CD14-positive monocyte (primary cell): ENCODE data around the gene ABCA10. TPM values are rescaled to one million over a fixed set of nuclear protein-coding genes. Genes with fewer than 3 reads are reported as not detected.

Experiments used
- DNase-seq, 3 donors: peaks; one replicate each; pipeline ENCODE4 v3.0.0-alpha.2; 2011 to 2022
- H2AFZ ChIP-seq: 2 replicates; pipeline ENCODE4 v1.6.0; 2012; ENCODE audit warnings: mild to moderate bottlenecking, low read depth, low read length, inconsistent platforms; ENCODE audit not compliant: insufficient read depth, poor library complexity, severe bottlenecking
- H3K27ac ChIP-seq, 2 donors: 1 replicate in 1 of 2; 2 replicates in 1 of 2; pipeline ENCODE4 v1.5.1; 2012 to 2013; ENCODE audit warnings: low read length in 2 of 2, control low read depth in 1 of 2, inconsistent platforms in 1 of 2, low read depth in 1 of 2, mild to moderate bottlenecking in 1 of 2
- H3K27me3 ChIP-seq, 2 donors: one replicate each; pipeline versions ENCODE4 v1.6.0 to v1.6.1; 2011 to 2013; ENCODE audit warnings: low read length in 2 of 2; ENCODE audit not compliant: control insufficient read depth in 2 of 2, insufficient read depth in 2 of 2
- H3K36me3 ChIP-seq, 2 donors: replicated peaks in 1 of 2; 1 replicate in 1 of 2; 2 replicates in 1 of 2; pipeline versions ENCODE4 v1.5.1 to v1.6.1; 2012 to 2013; ENCODE audit warnings: low read length in 2 of 2, control low read depth in 1 of 2, inconsistent platforms in 1 of 2, mild to moderate bottlenecking in 1 of 2; ENCODE audit not compliant: insufficient read depth in 2 of 2, control insufficient read depth in 1 of 2
- H3K4me1 ChIP-seq, 2 donors: 1 replicate in 1 of 2; 2 replicates in 1 of 2; pipeline versions ENCODE4 v1.5.1 to v1.6.1; 2012 to 2013; ENCODE audit warnings: low read length in 2 of 2, control low read depth in 1 of 2, inconsistent platforms in 1 of 2, mild to moderate bottlenecking in 1 of 2, moderate library complexity in 1 of 2; ENCODE audit not compliant: insufficient read depth in 2 of 2, control insufficient read depth in 1 of 2
- H3K4me2 ChIP-seq: replicated peaks from 2 replicates; pipeline ENCODE3; 2012; ENCODE audit warnings: low read length, moderate library complexity, mild to moderate bottlenecking; ENCODE audit not compliant: poor library complexity, severe bottlenecking; ENCODE audit errors: extremely low read depth
- H3K4me3 ChIP-seq, 3 experiments: fragments of 200-600 bp in 1 of 3; sonication (generic) in 1 of 3; replicated peaks in 1 of 3; 1 replicate in 2 of 3; 2 replicates in 1 of 3; pipeline ENCODE4 v1.5.1; 2011 to 2013; ENCODE audit warnings: low read length in 3 of 3, mild to moderate bottlenecking in 3 of 3, control low read depth in 2 of 3, low read depth in 2 of 3, inconsistent platforms in 1 of 3, moderate library complexity in 1 of 3
- H3K79me2 ChIP-seq: 2 replicates; pipeline ENCODE4 v1.6.0; 2012; ENCODE audit warnings: mild to moderate bottlenecking, control low read depth, inconsistent platforms, low read length, moderate library complexity; ENCODE audit not compliant: insufficient read depth
- H3K9ac ChIP-seq: 2 replicates; pipeline ENCODE4 v1.6.0; 2017; ENCODE audit warnings: low read length, mild to moderate bottlenecking; ENCODE audit not compliant: insufficient read depth, poor library complexity, severe bottlenecking
- H3K9me3 ChIP-seq, 2 donors: replicated peaks in 1 of 2; 1 replicate in 1 of 2; 2 replicates in 1 of 2; pipeline versions ENCODE4 v1.5.1 to v1.6.1; 2012 to 2013; ENCODE audit warnings: low read length in 2 of 2, control low read depth in 1 of 2; ENCODE audit not compliant: control insufficient read depth in 1 of 2, insufficient read depth in 1 of 2
- H4K20me1 ChIP-seq: 2 replicates; pipeline ENCODE4 v1.6.0; 2012; ENCODE audit warnings: mild to moderate bottlenecking, low read length, control low read depth, moderate library complexity; ENCODE audit not compliant: insufficient read depth
- H3K27ac Mint-ChIP-seq, 7 donors: one replicate each; pipeline ENCODE4 v1.8.0; 2020; ENCODE audit warnings: mild to moderate bottlenecking in 7 of 7, mixed read lengths in 7 of 7, moderate library complexity in 6 of 7, inconsistent platforms in 2 of 7
- H3K27me3 Mint-ChIP-seq, 3 donors: one replicate each; pipeline ENCODE4 v1.8.0; 2021 to 2022; ENCODE audit warnings: low read depth in 3 of 3, mild to moderate bottlenecking in 3 of 3, mixed read lengths in 3 of 3, moderate library complexity in 3 of 3, inconsistent platforms in 1 of 3
- H3K36me3 Mint-ChIP-seq, 2 donors: one replicate each; pipeline ENCODE4 v1.8.0; 2020; ENCODE audit warnings: mixed read lengths in 2 of 2, inconsistent platforms in 1 of 2, mild to moderate bottlenecking in 1 of 2
- H3K4me1 Mint-ChIP-seq: one replicate; pipeline ENCODE4 v1.8.0; 2020; ENCODE audit warnings: mild to moderate bottlenecking, mixed read lengths
- H3K4me3 Mint-ChIP-seq, 2 donors: one replicate each; pipeline ENCODE4 v1.8.0; 2020; ENCODE audit warnings: mild to moderate bottlenecking in 2 of 2, mixed read lengths in 2 of 2, moderate library complexity in 1 of 2
- H3K9me3 Mint-ChIP-seq, 7 donors: one replicate each; pipeline ENCODE4 v1.8.0; 2020 to 2022; ENCODE audit warnings: mixed read lengths in 7 of 7, mild to moderate bottlenecking in 6 of 7, moderate library complexity in 6 of 7, inconsistent platforms in 2 of 7
- WGBS: methylation state at CpG from one replicate; pipeline ENCODE4 v1.1.5; 2013; ENCODE audit warnings: missing lambda C conversion rate; ENCODE audit not compliant: insufficient coverage; 5-methylcytosine and 5-hydroxymethylcytosine counted together
- intact Hi-C, 2 donors: fragments of 100-400 bp; cut with micrococcal nuclease; formaldehyde crosslinking; loops; one replicate each; pipeline versions ENCODE4 v1.15.0 to v1.15.1; 2023
- polyA plus RNA-seq, 3 donors: library from polyadenylated mRNA; depleted of rRNA in 1 of 3; unstranded in 2 of 3; stranded (reverse) in 1 of 3; fragments of 300-500 nt in 2 of 3; fragments of >200 nt in 1 of 3; fragmentation: Illumina TruSeq in 2 of 3; gene quantifications; 1 replicate in 2 of 3; 2 replicates in 1 of 3; pipeline ENCODE4 v1.2.3, GENCODE V29; 2012 to 2021
- TF ChIP-seq, protein P1 (sequence below): fragments of 200-600 bp; IDR thresholded peaks from one replicate; pipeline ENCODE4 v1.8.0; 2022; ENCODE audit warnings: antibody characterized with exemption, mild to moderate bottlenecking

The ABCA10 gene
- polyA plus RNA-seq, 3 donors, result 0.08 to 0.13 TPM; not detected in 1

DNA sequence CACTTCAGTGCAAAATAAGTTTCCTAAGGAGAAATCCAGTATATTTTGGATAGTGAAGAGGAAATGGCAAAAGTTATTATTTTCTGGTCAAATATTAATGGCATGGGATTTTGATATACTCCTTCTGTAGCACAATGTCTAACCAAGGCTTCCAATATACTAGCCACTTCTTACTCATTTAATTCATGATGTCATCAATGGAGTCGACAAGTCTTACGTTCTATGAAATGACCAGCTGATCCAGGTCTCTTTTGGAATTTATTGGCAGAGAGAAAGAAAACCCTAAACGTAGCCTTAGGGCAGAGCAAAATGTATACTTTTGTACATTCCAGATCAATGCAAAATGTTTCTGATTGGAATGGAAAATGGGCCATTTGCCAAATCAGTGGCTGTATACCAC lies 8.3 kb upstream of the ABCA10 start:
- TF ChIP-seq, protein P1, sequence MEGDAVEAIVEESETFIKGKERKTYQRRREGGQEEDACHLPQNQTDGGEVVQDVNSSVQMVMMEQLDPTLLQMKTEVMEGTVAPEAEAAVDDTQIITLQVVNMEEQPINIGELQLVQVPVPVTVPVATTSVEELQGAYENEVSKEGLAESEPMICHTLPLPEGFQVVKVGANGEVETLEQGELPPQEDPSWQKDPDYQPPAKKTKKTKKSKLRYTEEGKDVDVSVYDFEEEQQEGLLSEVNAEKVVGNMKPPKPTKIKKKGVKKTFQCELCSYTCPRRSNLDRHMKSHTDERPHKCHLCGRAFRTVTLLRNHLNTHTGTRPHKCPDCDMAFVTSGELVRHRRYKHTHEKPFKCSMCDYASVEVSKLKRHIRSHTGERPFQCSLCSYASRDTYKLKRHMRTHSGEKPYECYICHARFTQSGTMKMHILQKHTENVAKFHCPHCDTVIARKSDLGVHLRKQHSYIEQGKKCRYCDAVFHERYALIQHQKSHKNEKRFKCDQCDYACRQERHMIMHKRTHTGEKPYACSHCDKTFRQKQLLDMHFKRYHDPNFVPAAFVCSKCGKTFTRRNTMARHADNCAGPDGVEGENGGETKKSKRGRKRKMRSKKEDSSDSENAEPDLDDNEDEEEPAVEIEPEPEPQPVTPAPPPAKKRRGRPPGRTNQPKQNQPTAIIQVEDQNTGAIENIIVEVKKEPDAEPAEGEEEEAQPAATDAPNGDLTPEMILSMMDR, result no peak
- peaks cover 5 to 6% of the 10 kb centered on the region in 2 donors for H3K4me1 ChIP-seq
- no peak overlapping the region for H3K4me2 ChIP-seq
- no peak overlapping the region for H3K9ac ChIP-seq
- no peak for DNase-seq
- H3K27ac ChIP-seq, result no peak overlapping the region
- H3K9me3 Mint-ChIP-seq, result peaks cover 6 to 22% (median 14%) of the 10 kb centered on the region in 7 donors
- H3K4me3 ChIP-seq, result no peak overlapping the region
- no peaks in the 10 kb centered on the region for H4K20me1 ChIP-seq
- WGBS, result 100% methylated on average over 1 of the region's 3 CpGs
- peaks cover 5% of the 10 kb centered on the region for H3K4me1 Mint-ChIP-seq
- peaks cover 9 to 17% of the 10 kb centered on the region in 2 donors for H3K9me3 ChIP-seq
- H2AFZ ChIP-seq, result no peak overlapping the region
- H3K4me3 Mint-ChIP-seq, result no peak overlapping the region
- no peaks in the 10 kb centered on the region for H3K27me3 Mint-ChIP-seq
- H3K36me3 Mint-ChIP-seq, result peaks cover 3 to 8% of the 10 kb centered on the region in 2 donors
- intact Hi-C loops, result loop anchor here (2.0 to 5.0 kb wide), 2 partner anchors 458 to 460 kb away; no protein-coding TSS in a partner anchor
- H3K27me3 ChIP-seq, result no peaks in the 10 kb centered on the region
- no peak overlapping the region for H3K27ac Mint-ChIP-seq
- H3K79me2 ChIP-seq, result no peaks in the 10 kb centered on the region
- no peaks in the 10 kb centered on the region for H3K36me3 ChIP-seq

DNA sequence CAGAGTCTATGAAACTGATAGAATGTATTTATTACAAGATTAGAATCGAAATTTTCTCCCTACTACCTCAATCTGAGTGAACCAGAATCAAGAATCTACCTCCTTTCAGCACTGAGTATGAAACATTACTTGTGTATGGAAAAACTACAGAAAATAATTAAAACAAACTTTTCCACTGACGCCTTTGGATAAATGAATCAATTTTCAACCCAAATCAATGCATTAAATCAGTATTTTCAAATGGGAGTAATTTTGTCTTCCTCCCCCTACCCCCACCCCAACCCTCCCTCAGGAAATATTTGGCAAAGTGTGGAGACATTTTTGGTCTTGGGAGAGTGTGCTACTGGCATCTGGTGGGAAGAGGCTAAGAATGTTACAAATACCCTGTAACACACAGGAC lies 7.8 kb upstream of the ABCA10 start:
- Histone ChIP-seq H3K4me1 (peaks cover 5 to 6% of the 10 kb centered on the region in 2 donors), H3K79me2 (no peaks in the 10 kb centered on the region), H3K27ac (no peak overlapping the region), H3K4me2 (no peak overlapping the region), H3K4me3 (no peak overlapping the region), H3K36me3 (no peaks in the 10 kb centered on the region), H2AFZ (no peak overlapping the region), H3K9ac (no peak overlapping the region), H3K9me3 (peaks cover 9 to 17% of the 10 kb centered on the region in 2 donors), H4K20me1 (no peaks in the 10 kb centered on the region), H3K27me3 (no peaks in the 10 kb centered on the region)
- H3K9me3 Mint-ChIP-seq, result peaks cover 8 to 26% (median 16%) of the 10 kb centered on the region in 7 donors
- intact Hi-C loops, result loop anchor here (2.0 to 5.0 kb wide), 2 partner anchors 458 to 459 kb away; no protein-coding TSS in a partner anchor
- no CpG with 5 or more reads among the region's 2 CpGs for WGBS
- TF ChIP-seq, protein P1, result no peak
- H3K36me3 Mint-ChIP-seq, result peaks cover 3 to 8% of the 10 kb centered on the region in 2 donors
- no peak overlapping the region for H3K4me3 Mint-ChIP-seq
- no peaks in the 10 kb centered on the region for H3K27me3 Mint-ChIP-seq
- no peak for DNase-seq
- H3K27ac Mint-ChIP-seq, result no peak overlapping the region
- peaks cover 5% of the 10 kb centered on the region for H3K4me1 Mint-ChIP-seq
